Measurements from ENCODE around the gene HLCS.

The HLCS gene

GRCh38 chr21:36735724-36736320 lies 230.6 kb downstream of the HLCS start:
- no peak for DNase-seq

GRCh38 chr21:36735201-36735515 lies 231.3 kb downstream of the HLCS start:
- DNase-seq: no peak

GRCh38 chr21:36734367-36735200 lies 231.9 kb downstream of the HLCS start:
- no peak for DNase-seq

- no peak for DNase-seq
Observed at GRCh38 chr21:36733857-36734256, 232.6 kb downstream of the HLCS start.

- no peak for DNase-seq
Observed at GRCh38 chr21:36732761-36733160, 233.7 kb downstream of the HLCS start.

GRCh38 chr21:36732217-36732616 lies 234.3 kb downstream of the HLCS start:
- no peak for DNase-seq

- no peak for DNase-seq
Observed at GRCh38 chr21:36730291-36731281, 235.9 kb downstream of the HLCS start.

GRCh38 chr21:36729310-36729970 lies 237.0 kb downstream of the HLCS start:
- no peak for DNase-seq

GRCh38 chr21:36728371-36729111 lies 237.9 kb downstream of the HLCS start:
- DNase-seq: no peak

- DNase-seq: no peak
Observed at GRCh38 chr21:36727866-36728265, 238.6 kb downstream of the HLCS start.

- no peak for DNase-seq
Observed at GRCh38 chr21:36725793-36726386, 240.6 kb downstream of the HLCS start.

- no peak for DNase-seq
Observed at GRCh38 chr21:36724660-36725059, 241.8 kb downstream of the HLCS start.

- no peak for DNase-seq
Observed at GRCh38 chr21:36723371-36723881, 243.0 kb downstream of the HLCS start.

- no peak for DNase-seq
Observed at GRCh38 chr21:36722370-36723368, 243.8 kb downstream of the HLCS start.

- DNase-seq: no peak
Observed at GRCh38 chr21:36721817-36722216, 244.7 kb downstream of the HLCS start.

- DNase-seq: no peak
Observed at GRCh38 chr21:36719614-36720013, 246.9 kb downstream of the HLCS start.

GRCh38 chr21:36718951-36719501 lies 247.4 kb downstream of the HLCS start:
- no peak for DNase-seq

GRCh38 chr21:36717976-36718375 lies 248.5 kb downstream of the HLCS start:
- no peak for DNase-seq

- DNase-seq: no peak
Observed at GRCh38 chr21:36716836-36717235, 249.6 kb downstream of the HLCS start.

GRCh38 chr21:36716387-36716786 lies 250.1 kb downstream of the HLCS start:
- DNase-seq: no peak
